ES-I3 (cell line): ENCODE results near the gene PRM2.
A peak's percentile ranks its signal among the peaks of the same experiment; 100 is the strongest.

Experiments
- H3K36me3 ChIP-seq: 2 replicates; pipeline ENCODE4 v1.6.1; 2013; ENCODE audit warnings: mild to moderate bottlenecking, low read length, control low read depth, moderate library complexity; ENCODE audit not compliant: insufficient read depth
- H3K4me1 ChIP-seq: 2 replicates; pipeline ENCODE4 v1.6.1; 2013; ENCODE audit warnings: mild to moderate bottlenecking, control low read depth, low read length; ENCODE audit not compliant: insufficient read depth
- H3K9ac ChIP-seq: 2 replicates; pipeline ENCODE4 v1.6.1; 2013; ENCODE audit warnings: low read depth, mild to moderate bottlenecking, low read length, moderate library complexity
- H3K9me3 ChIP-seq: 2 replicates; pipeline ENCODE4 v1.6.1; 2013; ENCODE audit warnings: mild to moderate bottlenecking, low read length, moderate library complexity; ENCODE audit not compliant: control insufficient read depth, insufficient read depth

Gene PRM2

GRCh38 chr16:11276143-11276895 lies at the start of gene PRM2:
TSS of gene PRM2 (minus strand) at chr16:11276480. CDS start at chr16:11276370, 110 bp downstream.
- Histone ChIP-seq H3K4me1 (peaks cover 8% of the 10 kb centered on the region; the same call in 1 of the 2 replicates), H3K9ac (no peak within 1 kb of the TSS), H3K9me3 (no peaks in the 10 kb centered on the region), H3K36me3 (no peaks in the 10 kb centered on the region)

GRCh38 chr16:11325404-11326083 lies 49.3 kb upstream of the PRM2 start:
- Histone ChIP-seq H3K9me3 (no peaks in the 10 kb centered on the region), H3K4me1 (peaks cover 14% of the 10 kb centered on the region), H3K9ac (no peak overlapping the region), H3K36me3 (no peaks in the 10 kb centered on the region)

GRCh38 chr16:11323551-11324336 lies 47.5 kb upstream of the PRM2 start:
- Histone ChIP-seq H3K9me3 (no peaks in the 10 kb centered on the region), H3K9ac (no peak overlapping the region), H3K36me3 (no peaks in the 10 kb centered on the region; the same call in 1 of the 2 replicates), H3K4me1 (peaks cover 14% of the 10 kb centered on the region; the same call in 1 of the 2 replicates)

- no peak overlapping the region for H3K9ac ChIP-seq
- peaks cover 14% of the 10 kb centered on the region; the same call in 1 of the 2 replicates for H3K4me1 ChIP-seq
- H3K36me3 ChIP-seq = no peaks in the 10 kb centered on the region; the same call in 1 of the 2 replicates
- H3K9me3 ChIP-seq = no peaks in the 10 kb centered on the region
Observed at GRCh38 chr16:11322823-11323222, 46.5 kb upstream of the PRM2 start.

GRCh38 chr16:11321662-11322061 lies 45.4 kb upstream of the PRM2 start:
- no peaks in the 10 kb centered on the region for H3K9me3 ChIP-seq
- H3K4me1 ChIP-seq = peaks cover 7% of the 10 kb centered on the region; the same call in 1 of the 2 replicates
- no peaks in the 10 kb centered on the region; the same call in 1 of the 2 replicates for H3K36me3 ChIP-seq
- no peak overlapping the region for H3K9ac ChIP-seq

GRCh38 chr16:11320170-11320569 lies 43.9 kb upstream of the PRM2 start:
- H3K36me3 ChIP-seq = no peaks in the 10 kb centered on the region; the same call in 1 of the 2 replicates
- H3K4me1 ChIP-seq = peaks cover 13% of the 10 kb centered on the region; the same call in 1 of the 2 replicates
- H3K9ac ChIP-seq = no peak overlapping the region
- no peaks in the 10 kb centered on the region for H3K9me3 ChIP-seq

- Histone ChIP-seq H3K9ac (no peak overlapping the region), H3K4me1 (peaks cover 18% of the 10 kb centered on the region; the same call in 1 of the 2 replicates)
Observed at GRCh38 chr16:11319529-11320146, 43.4 kb upstream of the PRM2 start.

GRCh38 chr16:11318817-11319216 lies 42.5 kb upstream of the PRM2 start:
- no peak overlapping the region for H3K9ac ChIP-seq
- no peaks in the 10 kb centered on the region for H3K9me3 ChIP-seq
- H3K36me3 ChIP-seq = no peaks in the 10 kb centered on the region; the same call in 1 of the 2 replicates
- peaks cover 25% of the 10 kb centered on the region for H3K4me1 ChIP-seq

More at GRCh38 chr16:11319529-11320146, 43.4 kb upstream of the PRM2 start:
- H3K36me3 ChIP-seq = no peaks in the 10 kb centered on the region; the same call in 1 of the 2 replicates
- no peaks in the 10 kb centered on the region for H3K9me3 ChIP-seq

GRCh38 chr16:11316331-11317015 lies 40.2 kb upstream of the PRM2 start:
- peaks cover 40% of the 10 kb centered on the region for H3K4me1 ChIP-seq
- H3K36me3 ChIP-seq = no peaks in the 10 kb centered on the region; the same call in 1 of the 2 replicates
- H3K9me3 ChIP-seq = no peaks in the 10 kb centered on the region
- peak overlapping the region; percentile 19 for H3K9ac ChIP-seq

GRCh38 chr16:11315510-11315909 lies 39.2 kb upstream of the PRM2 start:
- Histone ChIP-seq H3K9ac (peak overlapping the region; percentile 19), H3K36me3 (no peaks in the 10 kb centered on the region; the same call in 1 of the 2 replicates), H3K4me1 (peaks cover 40% of the 10 kb centered on the region), H3K9me3 (no peaks in the 10 kb centered on the region)

- H3K36me3 ChIP-seq = no peaks in the 10 kb centered on the region; the same call in 1 of the 2 replicates
- H3K9me3 ChIP-seq = no peaks in the 10 kb centered on the region
- no peak overlapping the region for H3K9ac ChIP-seq
- peaks cover 38% of the 10 kb centered on the region for H3K4me1 ChIP-seq
Observed at GRCh38 chr16:11314309-11314894, 38.1 kb upstream of the PRM2 start.

GRCh38 chr16:11313493-11314308 lies 37.4 kb upstream of the PRM2 start:
- Histone ChIP-seq H3K9ac (no peak overlapping the region), H3K36me3 (no peaks in the 10 kb centered on the region), H3K9me3 (no peaks in the 10 kb centered on the region), H3K4me1 (peaks cover 40% of the 10 kb centered on the region)
